HepG2 (cell line): Measurements from ENCODE around the gene ZNF333. TPM values are rescaled to one million over a fixed set of nuclear protein-coding genes. Genes with fewer than 3 reads are reported as not detected.

ENCODE experiments used
- ATAC-seq: fragments of 200-7000 bp; cut with Tn5 transposase; 3 replicates; pipeline ENCODE4 v1.9.1; 2020; ENCODE audit warnings: mild to moderate bottlenecking, moderate library complexity
- BruUV-seq: library from RNA; stranded (reverse); fragments of 400-500 nt; replicated peaks from 2 replicates; lab custom pipeline; 2021; lab: Mats Ljungman, UMichigan
- CTCF ChIA-PET: fragments of 300-600 bp; formaldehyde crosslinking; extraction: SDS; loops from one replicate; lab custom pipeline; 2021; ENCODE audit warnings: low total read pairs, inconsistent platforms, low intra/inter-chr PET ratio; lab: Yijun Ruan, JAX
- POLR2A ChIA-PET: fragments of 350-600 bp; sonication (Branson Sonifier 250); formaldehyde crosslinking; loops from one replicate; lab custom pipeline; 2020; ENCODE audit warnings: antibody characterized with exemption, inconsistent platforms; lab: Yijun Ruan, JAX
- DNase-seq: peaks from one replicate; pipeline ENCODE4 v3.0.0-alpha.2; 2015; ENCODE audit warnings: low spot score
- FAIRE-seq: peaks from 3 replicates; lab custom pipeline; 2011; peaks lifted over from hg19 to GRCh38; lab: Jason Lieb, UNC
- H2AFZ ChIP-seq: one replicate; pipeline ENCODE4 v1.6.1; 2011; ENCODE audit warnings: low read length, inconsistent platforms
- H3K27ac ChIP-seq: fragments of 300-600 bp; 3 replicates; pipeline ENCODE4 v1.8.0; 2011; ENCODE audit warnings: mixed run types, mild to moderate bottlenecking, mixed read lengths, low read length, inconsistent platforms; ENCODE audit not compliant: insufficient read depth; ENCODE audit errors: extremely low read length
- H3K27me3 ChIP-seq, 2 experiments: fragments of 200-600 bp in 1 of 2; 2 replicates in 1 of 2; 3 replicates in 1 of 2; pipeline versions ENCODE4 v1.6.0 to v1.8.0; 2011; ENCODE audit warnings: low read length in 2 of 2, mild to moderate bottlenecking in 2 of 2, moderate library complexity in 2 of 2, inconsistent platforms in 1 of 2; ENCODE audit not compliant: insufficient read depth in 2 of 2, control insufficient read depth in 1 of 2
- H3K36me3 ChIP-seq, 2 experiments: fragments of 200-600 bp in 1 of 2; replicated peaks in 1 of 2; 2 replicates in 1 of 2; 3 replicates in 1 of 2; pipeline versions ENCODE4 v1.5.1 to v1.8.0; 2011; ENCODE audit warnings: low read length in 2 of 2, inconsistent platforms in 1 of 2; ENCODE audit not compliant: insufficient read depth in 2 of 2, control insufficient read depth in 1 of 2
- H3K4me1 ChIP-seq: 2 replicates; pipeline ENCODE4 v1.5.1; 2012; ENCODE audit warnings: low read length, inconsistent platforms; ENCODE audit not compliant: insufficient read depth
- H3K4me2 ChIP-seq: 2 replicates; pipeline ENCODE4 v1.6.0; 2011; ENCODE audit warnings: low read depth, low read length, inconsistent platforms
- H3K4me3 ChIP-seq, 3 experiments: fragments of 200-600 bp in 1 of 3; sonication (generic), shearing (Covaris generic) in 1 of 3; replicated peaks in 1 of 3; 2 replicates each; pipeline ENCODE4 v1.5.1; 2011 to 2016; ENCODE audit warnings: low read length in 3 of 3, inconsistent platforms in 2 of 3, low read depth in 2 of 3, mild to moderate bottlenecking in 2 of 3, control low read depth in 1 of 3, mixed read lengths in 1 of 3; ENCODE audit not compliant: insufficient read depth in 1 of 3
- H3K79me2 ChIP-seq: one replicate; pipeline ENCODE4 v1.6.1; 2011; ENCODE audit warnings: low read length, inconsistent platforms; ENCODE audit not compliant: insufficient read depth
- H3K9ac ChIP-seq: 2 replicates; pipeline ENCODE4 v1.6.0; 2011; ENCODE audit warnings: mild to moderate bottlenecking, low read depth, low read length, inconsistent platforms; ENCODE audit not compliant: insufficient read depth
- H3K9me3 ChIP-seq: 2 replicates; pipeline ENCODE4 v1.5.1; 2012; ENCODE audit warnings: mild to moderate bottlenecking, low read length
- H4K20me1 ChIP-seq: 2 replicates; pipeline ENCODE4 v1.6.0; 2011; ENCODE audit warnings: inconsistent platforms, mild to moderate bottlenecking, low read length, moderate library complexity; ENCODE audit not compliant: insufficient read depth
- E2F2 ChIP-seq: sonication (generic); formaldehyde crosslinking; IDR thresholded peaks from 2 replicates; pipeline ENCODE4 v1.4.0; 2020; ENCODE audit warnings: missing genetic modification reagents, borderline replicate concordance
- FOXK2 ChIP-seq: fragments of 450-650 bp; IDR thresholded peaks from 2 replicates; pipeline ENCODE4 v1.6.1; 2016
- FOXM1 ChIP-seq: sonication (generic); formaldehyde crosslinking; IDR thresholded peaks from 2 replicates; pipeline ENCODE4 v1.5.0; 2020; ENCODE audit warnings: missing genetic modification reagents
- HOXA3 ChIP-seq: sonication (generic); formaldehyde crosslinking; IDR thresholded peaks from 2 replicates; pipeline ENCODE4 v1.5.0; 2020; ENCODE audit warnings: missing genetic modification reagents
- ISX ChIP-seq: sonication (generic); formaldehyde crosslinking; conservative IDR thresholded peaks from 2 replicates; pipeline ENCODE4 v1.5.0; 2020; ENCODE audit warnings: missing genetic modification reagents
- MEIS2 ChIP-seq: sonication (generic); formaldehyde crosslinking; IDR thresholded peaks from 2 replicates; pipeline ENCODE4 v1.9.0; 2021; ENCODE audit warnings: mild to moderate bottlenecking, missing genetic modification reagents
- MNT ChIP-seq: fragments of 450-650 bp; IDR thresholded peaks from 2 replicates; pipeline ENCODE4 v1.6.1; 2016
- RAD51 ChIP-seq: fragments of 450-650 bp; IDR thresholded peaks from 2 replicates; pipeline ENCODE4 v1.6.1; 2016; ENCODE audit warnings: borderline replicate concordance
- ZC3H4 ChIP-seq: sonication (generic); formaldehyde crosslinking; IDR thresholded peaks from 2 replicates; pipeline ENCODE4 v1.4.0; 2020; ENCODE audit warnings: missing genetic modification reagents, borderline replicate concordance
- ZFP1 ChIP-seq: IDR thresholded peaks from 2 replicates; pipeline ENCODE4 v1.6.1; 2016
- ZNF260 ChIP-seq: sonication (generic); formaldehyde crosslinking; IDR thresholded peaks from 2 replicates; pipeline ENCODE4 v1.4.0; 2020; ENCODE audit warnings: missing genetic modification reagents, low read depth, mild to moderate bottlenecking, borderline replicate concordance
- ZNF563 ChIP-seq: sonication (generic); formaldehyde crosslinking; IDR thresholded peaks from 2 replicates; pipeline ENCODE4 v1.8.0; 2022; ENCODE audit warnings: mild to moderate bottlenecking, moderate library complexity, missing genetic modification reagents
- ZNF629 ChIP-seq: sonication (generic); formaldehyde crosslinking; conservative IDR thresholded peaks from 2 replicates; pipeline ENCODE4 v1.5.0; 2020; ENCODE audit warnings: missing genetic modification reagents
- WGBS: methylation state at CpG from one replicate; pipeline ENCODE4 v1.1.6; 2017; ENCODE audit warnings: low lambda C conversion rate; 5-methylcytosine and 5-hydroxymethylcytosine counted together
- in situ Hi-C: cut with HindIII; loops from 2 replicates; pipeline ENCODE4 v1.10.0; 2017; ENCODE audit warnings: low pct_unique_long_range_greater_than_20kb; ENCODE audit not compliant: extremely low pct_ligation_motif_present
- intact Hi-C: fragments of 100-400 bp; cut with micrococcal nuclease; formaldehyde crosslinking; loops from one replicate; pipeline ENCODE4 v1.10.0; 2022; ENCODE audit not compliant: unreplicated experiment
- polyA plus RNA-seq, 8 experiments: library from polyadenylated mRNA; depleted of rRNA in 3 of 8; stranded (reverse) in 7 of 8; unstranded in 1 of 8; fragments of >200 nt; fragmentation: Illumina TruSeq in 4 of 8; extraction: Trizol in 4 of 8; gene quantifications; 2 replicates each; pipeline versions ENCODE4 v1.2.1 to v1.2.3, GENCODE V29; 2011 to 2016; ENCODE audit warnings: low read depth in 4 of 8, missing spikeins in 1 of 8, mixed read lengths in 1 of 8; ENCODE audit not compliant: insufficient read depth in 1 of 8
- total RNA-seq, 5 experiments: library from RNA; depleted of rRNA; stranded (reverse); fragments of >200 nt; fragmentation: Illumina TruSeq; extraction: Trizol; gene quantifications; 2 replicates each; pipeline ENCODE4 v1.2.3, GENCODE V29; 2016; ENCODE audit warnings: low read depth in 1 of 5
- TF ChIP-seq, protein P1 (sequence below): IDR thresholded peaks from 2 replicates; pipeline ENCODE4 v1.4.0; 2020; ENCODE audit warnings: mild to moderate bottlenecking, missing genetic modification reagents
- TF ChIP-seq, protein P2 (sequence below): IDR thresholded peaks from 2 replicates; pipeline ENCODE4 v1.6.1; 2018; ENCODE audit warnings: missing genetic modification reagents

Gene ZNF333
- total and polyA plus RNA-seq, 2 of the 13 experiments (the other 11 are each of a cell fraction or from before 2014, with no cell fraction given), result 3.4 to 6.4 TPM

DNA sequence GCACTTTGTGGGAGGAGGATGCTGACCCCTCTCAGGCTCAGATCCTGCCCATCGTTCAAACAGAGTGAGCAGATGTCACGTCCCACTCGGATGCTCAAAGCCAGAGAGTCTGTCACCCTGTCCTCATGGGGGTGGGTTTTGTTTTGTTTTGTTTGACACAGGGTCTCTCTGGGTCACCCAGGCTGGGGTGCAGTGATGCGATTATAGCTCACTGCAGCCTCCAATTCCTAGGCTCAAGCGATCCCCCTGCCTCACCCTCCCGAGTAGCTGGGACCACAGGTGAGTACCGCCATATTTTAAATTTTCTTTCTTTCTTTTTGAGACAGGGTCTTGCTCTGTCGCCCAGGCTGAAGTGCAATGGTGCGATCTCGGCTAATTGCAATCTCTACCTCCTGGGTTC, 84.5 kb downstream of the ZNF333 start:
- TF ChIP-seq FOXK2 (no peak), ZC3H4 (CRISPR knock-in tag) (no peak), ZNF629 (CRISPR knock-in tag) (no peak), ZNF563 (CRISPR knock-in tag) (no peak), MEIS2 (CRISPR knock-in tag) (no peak), E2F2 (CRISPR knock-in tag) (no peak), ZNF260 (CRISPR knock-in tag) (no peak), ZFP1 (no peak), MNT (no peak), HOXA3 (CRISPR knock-in tag) (no peak), RAD51 (no peak), ISX (CRISPR knock-in tag) (no peak), FOXM1 (CRISPR knock-in tag) (no peak)
- TF ChIP-seq, protein P1, sequence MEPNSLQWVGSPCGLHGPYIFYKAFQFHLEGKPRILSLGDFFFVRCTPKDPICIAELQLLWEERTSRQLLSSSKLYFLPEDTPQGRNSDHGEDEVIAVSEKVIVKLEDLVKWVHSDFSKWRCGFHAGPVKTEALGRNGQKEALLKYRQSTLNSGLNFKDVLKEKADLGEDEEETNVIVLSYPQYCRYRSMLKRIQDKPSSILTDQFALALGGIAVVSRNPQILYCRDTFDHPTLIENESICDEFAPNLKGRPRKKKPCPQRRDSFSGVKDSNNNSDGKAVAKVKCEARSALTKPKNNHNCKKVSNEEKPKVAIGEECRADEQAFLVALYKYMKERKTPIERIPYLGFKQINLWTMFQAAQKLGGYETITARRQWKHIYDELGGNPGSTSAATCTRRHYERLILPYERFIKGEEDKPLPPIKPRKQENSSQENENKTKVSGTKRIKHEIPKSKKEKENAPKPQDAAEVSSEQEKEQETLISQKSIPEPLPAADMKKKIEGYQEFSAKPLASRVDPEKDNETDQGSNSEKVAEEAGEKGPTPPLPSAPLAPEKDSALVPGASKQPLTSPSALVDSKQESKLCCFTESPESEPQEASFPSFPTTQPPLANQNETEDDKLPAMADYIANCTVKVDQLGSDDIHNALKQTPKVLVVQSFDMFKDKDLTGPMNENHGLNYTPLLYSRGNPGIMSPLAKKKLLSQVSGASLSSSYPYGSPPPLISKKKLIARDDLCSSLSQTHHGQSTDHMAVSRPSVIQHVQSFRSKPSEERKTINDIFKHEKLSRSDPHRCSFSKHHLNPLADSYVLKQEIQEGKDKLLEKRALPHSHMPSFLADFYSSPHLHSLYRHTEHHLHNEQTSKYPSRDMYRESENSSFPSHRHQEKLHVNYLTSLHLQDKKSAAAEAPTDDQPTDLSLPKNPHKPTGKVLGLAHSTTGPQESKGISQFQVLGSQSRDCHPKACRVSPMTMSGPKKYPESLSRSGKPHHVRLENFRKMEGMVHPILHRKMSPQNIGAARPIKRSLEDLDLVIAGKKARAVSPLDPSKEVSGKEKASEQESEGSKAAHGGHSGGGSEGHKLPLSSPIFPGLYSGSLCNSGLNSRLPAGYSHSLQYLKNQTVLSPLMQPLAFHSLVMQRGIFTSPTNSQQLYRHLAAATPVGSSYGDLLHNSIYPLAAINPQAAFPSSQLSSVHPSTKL (CRISPR knock-in tag), result no peak
- TF ChIP-seq, protein P2, sequence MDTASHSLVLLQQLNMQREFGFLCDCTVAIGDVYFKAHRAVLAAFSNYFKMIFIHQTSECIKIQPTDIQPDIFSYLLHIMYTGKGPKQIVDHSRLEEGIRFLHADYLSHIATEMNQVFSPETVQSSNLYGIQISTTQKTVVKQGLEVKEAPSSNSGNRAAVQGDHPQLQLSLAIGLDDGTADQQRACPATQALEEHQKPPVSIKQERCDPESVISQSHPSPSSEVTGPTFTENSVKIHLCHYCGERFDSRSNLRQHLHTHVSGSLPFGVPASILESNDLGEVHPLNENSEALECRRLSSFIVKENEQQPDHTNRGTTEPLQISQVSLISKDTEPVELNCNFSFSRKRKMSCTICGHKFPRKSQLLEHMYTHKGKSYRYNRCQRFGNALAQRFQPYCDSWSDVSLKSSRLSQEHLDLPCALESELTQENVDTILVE (CRISPR knock-in tag), result no peak
- TF ChIP-seq, all 625 proteins: peak for 0
- ATAC-seq (no peak), FAIRE-seq (no peak), DNase-seq (no peak)
- WGBS, result 42% methylated on average over 10 of the region's 10 CpGs
- H3K27me3 ChIP-seq, result 0 out of 5 replicates have a peak, but pooled peaks cover 0 to 5% of the 10 kb centered on the region in 2 experiments
- H3K36me3 ChIP-seq, result no peaks in the 10 kb centered on the region
- H3K9me3 ChIP-seq, result no peaks in the 10 kb centered on the region
- ChIA-PET CTCF (no interaction called here), POLR2A (no interaction called here)
- BruUV-seq, result no TSS peak
- no peak overlapping the region for H3K27ac ChIP-seq
- no peak overlapping the region for H3K4me3 ChIP-seq
- no peak overlapping the region for H3K4me2 ChIP-seq
- H4K20me1 ChIP-seq, result no peaks in the 10 kb centered on the region
- no peak overlapping the region for H2AFZ ChIP-seq
- no peaks in the 10 kb centered on the region for H3K4me1 ChIP-seq
- no peak overlapping the region for H3K9ac ChIP-seq
- in situ Hi-C loops (no loop called here), intact Hi-C loops (no loop called here)
- no peaks in the 10 kb centered on the region for H3K79me2 ChIP-seq
